ENCODE measurements around the gene ASCL2.
"Not testable (repeated sequence)": the region's sequence is repeated elsewhere in the genome, so short reads cannot be mapped to it uniquely, and the experiment has no call there.

Gene ASCL2

GRCh38 chr11:2297623-2298030 is 27.2 kb upstream of the ASCL2 start:
- DNase-seq (ENCODE audit: low spot score), result no peak

GRCh38 chr11:2296913-2297622 is 26.7 kb upstream of the ASCL2 start:
- DNase-seq (ENCODE audit: low spot score), result no peak

DNA sequence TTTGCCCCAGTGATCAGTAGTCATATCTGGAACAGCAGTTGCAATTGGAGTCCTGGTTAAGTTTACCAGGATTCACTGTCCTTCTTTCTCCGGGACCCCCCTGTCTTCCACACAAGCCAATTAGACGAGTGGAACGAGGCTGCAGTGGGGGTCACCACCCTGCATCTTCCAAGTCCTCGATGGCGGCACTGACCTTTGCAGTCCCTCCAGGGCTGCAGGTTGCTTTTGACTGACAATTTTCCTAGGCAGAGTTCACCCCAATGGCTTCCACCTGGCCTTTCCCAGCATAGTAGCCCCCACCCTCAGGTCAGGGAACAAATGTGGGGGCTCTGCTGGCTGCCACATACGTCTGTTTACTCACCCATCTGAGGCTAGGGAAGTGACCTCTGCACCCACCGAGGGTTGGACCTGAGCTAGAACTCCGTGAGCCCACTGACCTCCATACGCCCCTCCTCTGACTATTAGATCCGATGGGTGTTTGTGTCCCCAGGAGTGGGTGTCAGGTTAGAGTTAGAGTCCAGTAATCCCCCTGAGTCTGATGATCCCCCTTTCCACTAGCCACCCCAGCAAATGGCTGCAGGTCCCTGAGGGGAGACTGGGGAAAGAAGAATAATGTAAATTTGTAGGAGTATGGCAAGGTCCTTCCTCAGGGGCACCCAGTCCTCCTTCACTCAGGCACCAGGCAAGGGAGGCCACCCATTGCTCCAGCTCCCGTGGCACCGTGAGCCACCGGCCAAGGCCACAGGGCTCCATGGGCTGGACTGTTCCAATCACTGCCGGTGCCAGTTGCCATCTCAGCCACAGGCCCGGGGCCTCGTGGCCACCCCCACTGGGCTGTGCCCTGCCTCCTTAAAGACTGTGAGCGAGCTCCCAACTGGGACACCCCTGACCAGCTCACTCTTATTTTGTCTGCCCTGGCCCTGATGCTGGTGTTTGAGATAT is 25.9 kb upstream of the ASCL2 start:
- DNase-seq (ENCODE audit: low spot score), result no peak

GRCh38 chr11:2294926-2295290 is 24.5 kb upstream of the ASCL2 start:
- no peak for DNase-seq (ENCODE audit: low spot score)

DNA sequence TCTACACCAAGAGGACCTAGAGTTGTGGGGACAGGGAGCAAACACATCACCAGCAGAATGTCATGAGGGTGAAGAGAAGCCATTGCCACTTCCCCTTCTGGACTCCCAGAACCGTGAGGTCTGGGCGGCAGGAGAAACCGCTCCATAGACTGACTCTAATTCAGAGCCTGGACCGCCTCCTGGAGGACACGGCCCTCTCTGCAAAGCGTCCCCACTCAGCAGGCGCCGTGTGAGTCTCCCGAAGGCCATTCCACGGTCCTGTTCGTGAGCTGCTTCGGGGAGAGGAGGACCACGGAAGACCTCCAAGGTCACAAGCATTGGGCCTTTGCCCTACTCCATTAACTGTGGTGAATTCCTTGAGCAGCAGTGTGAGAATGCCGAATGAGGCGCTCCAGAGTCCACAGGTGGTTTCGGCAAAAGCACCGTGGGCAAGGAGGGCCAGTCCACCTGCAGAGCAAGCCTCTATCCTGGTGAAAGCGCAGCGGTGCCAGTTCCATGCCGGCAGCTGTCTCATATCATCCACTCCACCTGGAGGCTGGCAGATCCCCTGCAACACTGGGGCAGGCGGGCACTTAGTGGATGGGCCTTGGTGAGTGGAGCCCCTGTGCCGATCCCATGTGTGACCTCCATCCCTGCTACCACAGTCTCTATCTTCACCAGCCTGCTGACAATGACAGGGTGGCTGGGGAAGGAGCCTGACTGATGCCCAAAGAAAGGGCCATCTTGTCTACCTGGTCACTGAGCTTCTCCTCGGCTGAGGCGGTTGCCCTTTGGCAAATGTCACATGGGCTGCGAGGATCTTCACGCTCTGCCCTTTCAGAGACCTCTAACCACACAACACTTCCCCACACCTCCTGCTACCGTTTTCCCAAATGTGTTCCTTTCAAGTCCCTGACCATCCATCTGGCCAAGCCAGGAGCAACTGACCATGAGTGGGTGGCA is 23.9 kb upstream of the ASCL2 start:
- no peak for DNase-seq (ENCODE audit: low spot score)

- no peak for DNase-seq (ENCODE audit: low spot score)
Measured at GRCh38 chr11:2293531-2293971, 23.2 kb upstream of the ASCL2 start.

DNA sequence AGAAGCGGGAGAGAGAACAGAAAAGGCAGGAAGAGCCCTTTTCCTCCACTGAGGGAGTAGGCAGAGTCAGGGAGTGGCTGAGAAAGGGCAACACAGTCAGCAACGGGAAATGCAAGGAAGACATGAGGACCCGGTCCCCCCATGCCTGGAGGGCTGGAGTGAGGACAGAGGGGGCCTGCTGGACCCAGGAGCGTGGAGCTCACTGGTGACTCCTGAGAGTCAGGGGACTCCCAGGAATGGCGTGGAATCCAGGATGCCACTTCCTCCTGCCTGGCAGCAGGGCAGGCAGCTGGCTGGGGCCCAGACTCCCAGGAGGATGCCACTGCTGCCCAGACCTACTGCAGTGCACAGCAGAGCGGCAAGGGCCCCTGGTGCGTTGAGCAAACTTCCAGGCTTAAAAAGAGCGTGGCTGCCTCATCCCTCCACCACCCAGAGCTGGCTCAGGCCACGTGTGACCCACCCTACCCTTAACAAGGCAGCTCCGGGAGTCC is 20.0 kb upstream of the ASCL2 start:
- DNase-seq (ENCODE audit: low spot score), result no peak

DNA sequence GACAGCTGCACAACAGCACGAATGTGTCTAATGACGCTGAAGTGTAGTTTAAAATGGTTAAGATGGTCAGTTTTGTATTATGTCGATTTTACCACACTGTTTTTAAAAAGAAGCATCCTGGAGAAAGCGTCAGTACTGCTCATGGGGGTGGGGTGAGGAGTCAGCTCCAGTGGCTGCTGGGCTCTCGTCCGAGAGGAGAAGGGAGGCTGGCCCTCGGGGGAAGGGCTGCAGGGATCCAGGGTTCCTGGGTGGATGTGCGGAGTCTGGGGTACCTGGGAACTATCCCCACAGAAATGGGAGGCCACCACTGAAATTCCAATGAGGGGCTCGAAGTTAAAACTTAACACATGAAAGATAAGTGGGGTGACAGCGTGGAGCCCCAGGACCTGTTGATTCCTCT is 19.5 kb upstream of the ASCL2 start:
- no peak for DNase-seq (ENCODE audit: low spot score)

DNA sequence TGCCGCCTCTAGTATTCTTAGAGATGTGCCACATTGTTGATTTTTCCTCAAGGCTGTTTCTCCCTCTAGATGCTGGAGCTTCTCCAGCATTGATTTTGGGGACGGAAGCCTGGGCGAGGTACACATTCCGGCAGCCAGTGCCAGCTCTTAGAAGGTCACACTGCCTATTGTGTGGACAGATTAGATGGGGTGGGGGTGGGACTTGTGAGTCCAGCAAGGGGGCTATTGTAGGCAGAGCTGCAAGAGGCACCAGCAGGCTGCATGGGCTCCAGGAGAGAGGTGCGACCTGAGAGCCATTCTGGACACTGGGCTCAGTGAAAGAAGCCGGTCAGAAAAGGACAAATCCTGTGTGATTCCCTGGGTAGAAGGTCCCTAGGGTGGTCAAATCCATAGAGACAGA is 19.0 kb upstream of the ASCL2 start:
- no peak for DNase-seq (ENCODE audit: low spot score)

- DNase-seq (ENCODE audit: low spot score), result no peak
Measured at GRCh38 chr11:2287091-2287490, 16.7 kb upstream of the ASCL2 start.

DNA sequence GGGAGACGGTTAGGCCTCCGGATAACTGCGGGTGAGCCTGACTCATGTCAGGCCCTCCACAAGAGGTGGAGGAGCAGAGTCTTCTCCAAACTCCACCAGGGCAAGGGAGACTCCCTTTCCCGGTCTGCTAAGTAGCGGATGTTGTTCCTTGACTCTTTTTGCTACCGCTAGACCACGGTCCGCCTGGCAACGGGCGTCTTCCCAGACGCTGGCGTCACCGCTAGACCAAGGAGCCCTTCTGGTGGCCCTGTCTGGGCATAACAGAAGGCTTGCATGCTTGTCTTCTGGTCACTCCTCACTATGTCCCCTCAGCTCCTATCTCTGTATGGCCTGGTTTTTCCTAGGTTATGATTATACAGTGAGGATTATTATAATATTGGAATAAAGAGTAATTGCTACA is 16.0 kb upstream of the ASCL2 start:
- not testable (repeated sequence) for DNase-seq (ENCODE audit: low spot score)

- no peak for DNase-seq (ENCODE audit: low spot score)
Measured at GRCh38 chr11:2280208-2280607, 9.8 kb upstream of the ASCL2 start.

DNA sequence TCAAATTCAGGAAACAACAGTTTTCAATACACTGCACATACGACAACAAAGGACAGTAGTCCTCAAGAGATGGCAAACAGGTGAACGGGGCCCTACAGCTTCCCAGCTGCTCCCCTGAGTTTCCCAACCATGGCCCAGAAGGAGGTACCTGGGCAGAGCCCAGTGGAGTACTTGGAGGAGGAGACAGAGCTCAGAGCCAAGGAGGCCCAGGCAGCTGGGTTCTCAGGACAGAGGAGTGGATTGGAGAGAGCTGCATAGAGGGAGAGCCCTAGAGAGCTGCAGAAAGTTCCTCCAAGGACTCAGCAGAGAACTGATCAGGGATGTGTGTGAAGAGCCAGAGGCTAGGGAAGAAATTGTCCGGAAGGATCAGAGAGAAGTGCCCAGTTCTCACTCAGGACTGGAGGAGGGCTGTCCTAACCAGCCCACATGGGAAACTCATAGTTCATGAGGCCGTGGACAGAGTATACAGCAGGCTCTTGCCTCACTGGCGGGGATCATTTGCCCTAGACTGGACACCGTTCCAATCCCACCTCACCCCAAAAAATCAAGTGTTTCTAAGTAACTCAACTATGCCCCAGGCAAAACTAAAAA is 7.6 kb upstream of the ASCL2 start:
- no peak for DNase-seq (ENCODE audit: low spot score)

DNA sequence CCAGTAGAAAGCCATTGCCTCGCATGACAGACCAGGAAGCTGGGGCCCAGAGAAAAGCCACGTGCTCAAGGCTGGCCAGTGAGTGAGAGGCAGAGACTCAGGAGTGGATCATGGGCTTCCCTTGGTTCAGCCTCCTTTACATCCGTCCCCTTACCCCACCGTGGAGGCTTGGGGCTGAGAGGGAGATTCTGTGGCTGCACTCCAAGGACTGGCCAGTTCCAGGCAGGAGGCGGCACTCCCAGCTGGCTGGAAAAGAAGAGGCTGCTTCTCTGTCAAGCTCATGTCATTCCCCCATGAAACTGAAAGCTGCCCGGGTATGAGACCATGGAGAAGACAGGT is 6.6 kb upstream of the ASCL2 start:
- no peak for DNase-seq (ENCODE audit: low spot score)

- DNase-seq (ENCODE audit: low spot score), result no peak
Measured at GRCh38 chr11:2276280-2277007, 6.1 kb upstream of the ASCL2 start.

DNA sequence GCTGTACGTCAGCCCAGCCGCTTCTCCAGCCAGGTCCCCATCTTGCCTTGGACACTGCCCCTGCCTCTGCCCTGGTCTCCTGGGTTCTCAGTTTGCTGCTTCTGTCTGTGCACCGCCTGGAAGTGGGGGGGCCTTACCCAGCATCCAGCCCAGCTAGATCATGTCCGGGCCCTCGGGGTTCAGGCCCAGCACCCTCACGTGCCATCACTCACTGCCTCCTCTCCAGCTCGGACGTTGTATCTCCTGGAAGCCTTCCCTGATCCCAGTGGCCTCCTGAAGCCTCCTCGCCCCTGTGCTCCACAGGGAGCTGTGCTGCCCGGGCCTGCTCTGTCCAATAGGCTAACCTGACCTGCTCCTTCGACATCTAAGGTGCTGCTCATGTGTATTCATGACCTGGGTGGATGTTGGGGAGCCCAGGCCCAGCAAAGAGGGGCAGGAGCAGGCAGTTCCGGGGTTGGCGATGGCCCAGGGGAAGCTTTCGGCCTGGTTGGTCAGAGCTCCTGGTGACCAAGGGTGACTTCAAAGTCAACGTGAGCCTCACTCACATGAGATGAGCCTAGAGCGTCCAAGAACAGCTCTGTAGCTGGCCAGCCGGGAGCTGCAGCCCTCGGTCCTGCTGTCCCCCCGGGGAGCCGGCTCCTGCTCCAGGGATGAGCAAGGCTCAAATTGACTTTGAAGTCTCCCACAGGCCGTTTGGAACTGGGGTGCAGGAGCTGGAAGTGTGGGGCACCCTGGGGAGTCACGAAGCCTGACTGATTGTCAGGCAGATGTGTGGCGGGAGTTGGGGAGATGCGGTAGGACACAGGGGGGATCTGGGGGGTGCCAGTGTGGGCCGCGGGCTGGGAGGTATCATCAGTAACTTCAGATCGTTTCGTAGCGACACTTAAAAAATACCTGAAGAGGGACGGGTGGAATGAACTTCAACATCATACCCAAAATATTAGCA is 5.2 kb upstream of the ASCL2 start:
- DNase-seq (ENCODE audit: low spot score), result no peak

DNA sequence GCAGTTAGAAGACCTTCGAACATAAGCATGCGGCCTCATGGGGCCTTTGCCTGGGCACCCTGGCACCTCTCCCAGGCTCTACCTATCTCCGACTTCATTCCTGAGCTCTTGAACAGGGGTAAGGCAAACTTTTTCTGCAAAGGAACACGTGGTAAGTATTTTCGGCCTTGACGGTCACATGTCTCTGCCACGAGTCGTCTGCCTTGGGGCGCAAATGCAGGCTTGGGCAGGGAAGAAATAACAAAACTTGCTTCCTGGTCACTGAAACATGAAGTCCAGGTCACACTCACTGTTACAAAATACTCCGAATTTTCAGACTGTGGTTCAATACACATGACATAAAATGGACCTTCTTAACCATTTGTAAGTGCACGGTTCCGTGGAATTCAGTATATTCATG is 3.4 kb upstream of the ASCL2 start:
- DNase-seq (ENCODE audit: low spot score), result no peak

GRCh38 chr11:2273311-2273710 is 2.9 kb upstream of the ASCL2 start:
- no peak for DNase-seq (ENCODE audit: low spot score)

DNA sequence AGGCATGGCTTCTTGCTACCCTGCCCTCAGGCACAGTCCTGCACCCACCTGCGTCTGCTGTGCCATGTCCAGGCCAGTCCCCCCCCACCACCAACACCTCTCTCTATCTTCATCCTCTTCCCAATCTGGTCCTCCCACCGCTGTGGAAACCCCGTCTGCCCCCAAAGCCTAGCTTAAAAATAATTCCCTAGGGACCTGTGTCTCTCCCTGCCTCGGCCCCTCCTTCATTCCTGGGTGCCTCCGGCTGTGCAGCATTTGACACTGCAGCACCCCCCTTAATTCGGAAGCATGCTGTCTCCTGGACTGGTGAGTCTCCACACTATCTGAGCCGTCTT is 2.5 kb upstream of the ASCL2 start:
- DNase-seq (ENCODE audit: low spot score), result no peak

Data from NAMALWA (cell line).